Central memory CD8-positive, alpha-beta T cell (primary cell): ENCODE results near the gene TBCA.
"Not testable (repeated sequence)": the region's sequence is repeated elsewhere in the genome, so short reads cannot be mapped to it uniquely, and the experiment has no call there.

Source experiments
- ATAC-seq: fragments of 150-1000 bp; cut with Tn5 transposase; replicated peaks from 2 replicates; pipeline ENCODE4 v1.10.0; 2022; ENCODE audit warnings: mild to moderate bottlenecking, moderate FRiP score, moderate number of reproducible peaks; ENCODE audit not compliant: poor library complexity, severe bottlenecking; ENCODE audit errors: extremely low read depth
- DNase-seq, 2 donors: peaks; one replicate each; pipeline ENCODE4 v3.0.0; 2021; ENCODE audit warnings: low spot score in 2 of 2
- H3K27ac Mint-ChIP-seq: one replicate; pipeline ENCODE4 v1.8.0; 2022; ENCODE audit warnings: low read depth, mild to moderate bottlenecking, moderate library complexity, mixed read lengths
- H3K27me3 Mint-ChIP-seq: one replicate; pipeline ENCODE4 v1.8.0; 2022; ENCODE audit warnings: mixed read lengths
- H3K36me3 Mint-ChIP-seq: one replicate; pipeline ENCODE4 v1.8.0; 2022; ENCODE audit warnings: mild to moderate bottlenecking, moderate library complexity, mixed read lengths; ENCODE audit not compliant: insufficient read depth
- H3K4me1 Mint-ChIP-seq: one replicate; pipeline ENCODE4 v1.8.0; 2022; ENCODE audit warnings: mixed read lengths
- H3K4me3 Mint-ChIP-seq: one replicate; pipeline ENCODE4 v1.8.0; 2022; ENCODE audit warnings: mild to moderate bottlenecking, moderate library complexity, mixed read lengths
- H3K9me3 Mint-ChIP-seq: one replicate; pipeline ENCODE4 v1.8.0; 2022; ENCODE audit warnings: mixed read lengths

Gene TBCA

GRCh38 chr5:77767301-77767700 is 8.8 kb downstream of the TBCA start:
- peaks cover 39% of the 10 kb centered on the region for H3K4me1 Mint-ChIP-seq
- H3K9me3 Mint-ChIP-seq = no peaks in the 10 kb centered on the region
- peaks cover 19% of the 10 kb centered on the region for H3K36me3 Mint-ChIP-seq
- no peak for DNase-seq
- no peak overlapping the region for H3K27ac Mint-ChIP-seq
- ATAC-seq = no peak
- no peak overlapping the region for H3K4me3 Mint-ChIP-seq
- no peaks in the 10 kb centered on the region for H3K27me3 Mint-ChIP-seq

GRCh38 chr5:77761606-77762005 is 14.5 kb downstream of the TBCA start:
- Mint-ChIP-seq H3K4me3 (no peak overlapping the region), H3K4me1 (peaks cover 41% of the 10 kb centered on the region), H3K27me3 (no peaks in the 10 kb centered on the region), H3K27ac (no peak overlapping the region), H3K9me3 (no peaks in the 10 kb centered on the region), H3K36me3 (peaks cover 3% of the 10 kb centered on the region)
- no peak for ATAC-seq
- no peak for DNase-seq

GRCh38 chr5:77758141-77758938 is 17.8 kb downstream of the TBCA start:
- Mint-ChIP-seq H3K4me1 (peaks cover 54% of the 10 kb centered on the region), H3K27ac (no peak overlapping the region), H3K27me3 (no peaks in the 10 kb centered on the region), H3K36me3 (peaks cover 3% of the 10 kb centered on the region), H3K4me3 (no peak overlapping the region), H3K9me3 (no peaks in the 10 kb centered on the region)
- DNase-seq = no peak
- ATAC-seq = no peak

GRCh38 chr5:77751328-77752023 is 24.7 kb downstream of the TBCA start:
- Mint-ChIP-seq H3K27me3 (no peaks in the 10 kb centered on the region), H3K27ac (no peak overlapping the region), H3K36me3 (peaks cover 2% of the 10 kb centered on the region), H3K4me1 (peaks cover 42% of the 10 kb centered on the region), H3K9me3 (no peaks in the 10 kb centered on the region), H3K4me3 (no peak overlapping the region)
- no peak for ATAC-seq
- DNase-seq = no peak

- not testable (repeated sequence) for DNase-seq, H3K9me3 Mint-ChIP-seq, H3K27ac Mint-ChIP-seq, H3K4me3 Mint-ChIP-seq, ATAC-seq, H3K27me3 Mint-ChIP-seq, H3K36me3 Mint-ChIP-seq
- H3K4me1 Mint-ChIP-seq = peaks cover 36% of the 10 kb centered on the region
Observed at GRCh38 chr5:77750928-77751327, 25.2 kb downstream of the TBCA start.

GRCh38 chr5:77748160-77748559 is 28.0 kb downstream of the TBCA start:
- no peaks in the 10 kb centered on the region for H3K27me3 Mint-ChIP-seq
- H3K27ac Mint-ChIP-seq = no peak overlapping the region
- H3K4me1 Mint-ChIP-seq = peaks cover 28% of the 10 kb centered on the region
- no peak overlapping the region for H3K4me3 Mint-ChIP-seq
- H3K9me3 Mint-ChIP-seq = no peaks in the 10 kb centered on the region
- ATAC-seq (no peak), DNase-seq (no peak)
- peaks cover 2% of the 10 kb centered on the region for H3K36me3 Mint-ChIP-seq

GRCh38 chr5:77744116-77744515 is 32.0 kb downstream of the TBCA start:
- Mint-ChIP-seq H3K36me3 (no peaks in the 10 kb centered on the region), H3K4me1 (peaks cover 17% of the 10 kb centered on the region), H3K27ac (no peak overlapping the region)

GRCh38 chr5:77743181-77743580 is 33.0 kb downstream of the TBCA start:
- ATAC-seq (no peak), DNase-seq (no peak)
- H3K27me3 Mint-ChIP-seq = no peaks in the 10 kb centered on the region
- H3K27ac Mint-ChIP-seq = no peak overlapping the region
- H3K36me3 Mint-ChIP-seq = no peaks in the 10 kb centered on the region
- no peak overlapping the region for H3K4me3 Mint-ChIP-seq
- no peaks in the 10 kb centered on the region for H3K9me3 Mint-ChIP-seq
- H3K4me1 Mint-ChIP-seq = peaks cover 10% of the 10 kb centered on the region

More at GRCh38 chr5:77744116-77744515, 32.0 kb downstream of the TBCA start:
- Mint-ChIP-seq H3K4me3 (no peak overlapping the region), H3K27me3 (no peaks in the 10 kb centered on the region), H3K9me3 (no peaks in the 10 kb centered on the region)
- ATAC-seq (no peak), DNase-seq (no peak)

GRCh38 chr5:77741608-77742007 is 34.5 kb downstream of the TBCA start:
- Mint-ChIP-seq H3K27me3 (no peaks in the 10 kb centered on the region), H3K36me3 (no peaks in the 10 kb centered on the region), H3K4me3 (no peak overlapping the region), H3K27ac (no peak overlapping the region), H3K9me3 (no peaks in the 10 kb centered on the region), H3K4me1 (peaks cover 15% of the 10 kb centered on the region)
- ATAC-seq = no peak
- no peak for DNase-seq

GRCh38 chr5:77734885-77735284 is 41.3 kb downstream of the TBCA start:
- H3K27me3 Mint-ChIP-seq = no peaks in the 10 kb centered on the region
- H3K36me3 Mint-ChIP-seq = peaks cover 2% of the 10 kb centered on the region
- H3K4me3 Mint-ChIP-seq = no peak overlapping the region
- no peaks in the 10 kb centered on the region for H3K9me3 Mint-ChIP-seq
- ATAC-seq = no peak
- H3K4me1 Mint-ChIP-seq = peaks cover 34% of the 10 kb centered on the region
- no peak overlapping the region for H3K27ac Mint-ChIP-seq
- DNase-seq = no peak

GRCh38 chr5:77733130-77733529 is 43.0 kb downstream of the TBCA start:
- Mint-ChIP-seq H3K27me3 (no peaks in the 10 kb centered on the region), H3K4me3 (no peak overlapping the region), H3K4me1 (peaks cover 46% of the 10 kb centered on the region), H3K27ac (peak overlapping the region; percentile 56), H3K9me3 (no peaks in the 10 kb centered on the region), H3K36me3 (peaks cover 2% of the 10 kb centered on the region)
- no peak for ATAC-seq
- no peak for DNase-seq

- DNase-seq (no peak), ATAC-seq (no peak)
- H3K4me3 Mint-ChIP-seq = no peak overlapping the region
- no peaks in the 10 kb centered on the region for H3K27me3 Mint-ChIP-seq
- H3K4me1 Mint-ChIP-seq = peaks cover 42% of the 10 kb centered on the region
- H3K9me3 Mint-ChIP-seq = no peaks in the 10 kb centered on the region
- H3K27ac Mint-ChIP-seq = no peak overlapping the region
- H3K36me3 Mint-ChIP-seq = no peaks in the 10 kb centered on the region
Observed at GRCh38 chr5:77727190-77727589, 48.9 kb downstream of the TBCA start.

- H3K36me3 Mint-ChIP-seq = no peaks in the 10 kb centered on the region
- H3K4me1 Mint-ChIP-seq = peaks cover 40% of the 10 kb centered on the region
- ATAC-seq (no peak), DNase-seq (no peak)
- no peak overlapping the region for H3K27ac Mint-ChIP-seq
- H3K4me3 Mint-ChIP-seq = no peak overlapping the region
- no peaks in the 10 kb centered on the region for H3K27me3 Mint-ChIP-seq
- H3K9me3 Mint-ChIP-seq = no peaks in the 10 kb centered on the region
Observed at GRCh38 chr5:77725616-77726015, 50.5 kb downstream of the TBCA start.
